Myocyte (in vitro differentiated cells): ENCODE results near the gene ADCY6. TPM values are rescaled to one million over a fixed set of nuclear protein-coding genes. Genes with fewer than 3 reads are reported as not detected.
A peak's percentile ranks its signal among the peaks of the same experiment; 100 is the strongest.

Experiments used
- DNase-seq: peaks from one replicate; pipeline ENCODE4 v3.0.0-alpha.2; 2012; ENCODE audit warnings: low read depth
- polyA plus RNA-seq: library from polyadenylated mRNA; unstranded; fragments of >200 nt; gene quantifications from one replicate; pipeline ENCODE4 v1.2.1, GENCODE V29; 2012; ENCODE audit warnings: missing spikeins
- total RNA-seq: library from RNA; depleted of rRNA; stranded (reverse); fragments of >200 nt; gene quantifications from 2 replicates; pipeline ENCODE4 v1.2.3, GENCODE V29; 2014

ADCY6 gene
- 32.9 and 44.2 TPM in 2 replicates for total RNA-seq
- 45.8 TPM for polyA plus RNA-seq

DNA sequence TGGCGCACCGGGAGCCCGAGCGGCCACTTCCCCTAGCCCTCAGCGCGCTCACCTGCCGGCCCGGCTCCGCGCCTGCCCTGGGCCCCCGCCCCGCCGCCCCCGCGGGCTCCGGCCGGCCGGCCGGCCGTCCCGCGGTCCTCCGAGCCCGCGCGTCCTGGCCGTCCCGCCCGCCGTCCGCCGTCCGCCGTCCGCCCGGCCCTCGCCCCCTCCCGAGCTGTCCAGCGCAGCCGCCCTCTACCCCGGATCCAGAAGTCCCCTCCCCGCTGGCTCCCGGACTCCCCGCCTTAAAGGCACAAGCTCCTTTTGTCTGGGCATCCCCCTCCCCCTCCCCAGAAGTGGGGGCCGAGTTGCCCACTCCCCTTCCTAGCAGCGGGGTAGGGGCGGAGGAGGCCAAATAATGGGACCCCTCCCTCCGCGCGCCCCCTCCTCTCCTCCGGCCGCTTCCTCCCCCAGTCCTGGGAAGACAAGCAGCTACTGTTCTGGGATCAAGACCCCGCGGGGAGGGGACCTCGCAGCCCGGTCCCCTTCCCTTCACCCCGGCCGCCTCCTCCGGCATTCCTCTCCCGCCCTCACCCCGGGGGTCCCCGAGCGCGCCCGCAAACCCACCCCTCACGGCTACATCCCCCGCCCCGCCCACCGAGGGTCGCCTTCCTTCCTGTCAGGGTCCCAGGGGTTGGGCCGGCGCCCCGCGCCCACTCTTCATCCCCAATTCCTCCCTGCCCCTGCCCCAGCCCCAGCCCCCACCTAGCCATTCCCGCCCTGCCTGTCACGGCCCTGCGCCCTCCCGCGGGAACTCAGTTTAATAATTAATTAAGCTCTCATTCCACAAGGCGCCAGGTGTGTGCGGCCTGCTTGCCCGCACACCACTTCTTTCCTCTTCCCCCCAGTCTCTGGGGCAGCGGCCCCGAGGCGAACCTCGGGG is at the start of gene ADCY6:
Gene ADCY6 (minus strand): TSS at position 236 of the 922 bp plus-strand sequence. CDS start 5,655 bp downstream, outside the sequence.
- peak; percentile 82 for DNase-seq

DNA sequence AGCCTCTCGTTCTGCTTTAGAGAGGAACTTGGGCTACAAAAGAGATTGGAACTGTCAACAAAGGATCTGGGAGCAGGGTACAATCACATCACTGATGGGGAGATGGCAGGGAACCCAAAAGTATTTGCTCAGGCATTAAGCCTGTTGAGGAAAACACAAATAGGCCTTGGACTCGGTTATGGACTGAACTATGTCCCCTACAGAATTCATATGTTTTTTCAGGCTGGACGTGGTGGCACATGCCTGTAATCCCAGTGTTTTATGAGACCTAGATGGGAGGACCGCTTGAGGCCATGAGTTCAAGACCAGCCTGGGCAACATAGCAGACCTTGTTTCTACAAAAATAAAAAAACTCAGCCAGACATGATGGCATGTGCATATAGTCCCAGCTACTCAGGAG is 49.2 kb upstream of the ADCY6 start:
- DNase-seq: no peak

DNA sequence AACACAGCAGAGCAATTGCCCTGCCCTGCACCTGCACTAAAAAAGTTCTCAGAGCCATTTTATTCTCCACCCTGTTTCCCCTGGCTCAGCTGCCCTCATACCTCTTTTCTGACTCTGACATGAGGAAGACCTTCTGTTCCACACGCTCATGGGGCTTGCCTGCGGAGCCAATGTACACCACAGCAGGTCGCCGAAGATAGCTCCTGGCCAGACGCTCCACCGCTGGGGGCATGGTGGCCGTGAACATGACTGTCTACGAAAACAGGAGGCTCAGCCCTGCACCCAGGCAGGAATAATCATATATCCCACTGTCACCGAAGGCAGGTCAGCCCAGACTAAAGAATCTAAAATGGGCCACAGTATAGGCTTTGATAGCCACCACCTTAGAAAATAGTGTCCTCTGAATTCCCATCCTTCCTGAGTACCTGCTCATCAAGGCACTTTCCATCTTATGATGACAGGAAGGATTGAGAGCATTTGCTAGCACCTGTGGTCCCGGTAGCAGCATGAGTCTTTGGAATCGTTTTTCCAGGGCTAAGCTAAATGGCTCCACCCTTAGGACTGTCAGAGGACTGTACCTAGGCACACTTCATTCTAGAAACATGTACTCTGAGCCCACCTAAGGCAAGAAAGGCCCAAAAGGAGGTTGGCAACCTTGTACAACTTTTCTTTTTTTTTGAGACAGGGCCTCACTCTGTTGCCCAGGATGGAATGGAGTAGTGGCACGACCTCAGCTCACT is 43.6 kb upstream of the ADCY6 start:
- DNase-seq: no peak

DNA sequence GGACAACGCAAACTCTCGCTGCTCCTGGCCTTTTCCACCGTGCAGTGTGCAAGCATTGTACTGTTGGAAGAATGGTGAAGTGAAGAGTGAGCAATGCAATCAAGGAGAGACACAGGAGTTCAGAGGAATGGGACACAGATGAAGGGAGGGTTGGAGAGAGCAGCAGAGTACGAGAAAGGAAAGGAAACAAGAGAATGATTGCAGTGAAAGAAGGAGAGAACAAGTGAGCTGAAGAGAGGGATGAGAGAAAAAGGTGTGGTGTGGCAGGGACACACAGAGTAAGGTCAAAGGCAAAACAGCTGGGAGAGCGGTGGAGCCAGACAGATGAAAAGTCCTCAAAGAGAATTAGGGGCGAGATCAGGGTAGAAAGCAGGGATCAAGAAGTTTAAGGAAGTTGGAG is 42.4 kb upstream of the ADCY6 start:
- no peak for DNase-seq

DNA sequence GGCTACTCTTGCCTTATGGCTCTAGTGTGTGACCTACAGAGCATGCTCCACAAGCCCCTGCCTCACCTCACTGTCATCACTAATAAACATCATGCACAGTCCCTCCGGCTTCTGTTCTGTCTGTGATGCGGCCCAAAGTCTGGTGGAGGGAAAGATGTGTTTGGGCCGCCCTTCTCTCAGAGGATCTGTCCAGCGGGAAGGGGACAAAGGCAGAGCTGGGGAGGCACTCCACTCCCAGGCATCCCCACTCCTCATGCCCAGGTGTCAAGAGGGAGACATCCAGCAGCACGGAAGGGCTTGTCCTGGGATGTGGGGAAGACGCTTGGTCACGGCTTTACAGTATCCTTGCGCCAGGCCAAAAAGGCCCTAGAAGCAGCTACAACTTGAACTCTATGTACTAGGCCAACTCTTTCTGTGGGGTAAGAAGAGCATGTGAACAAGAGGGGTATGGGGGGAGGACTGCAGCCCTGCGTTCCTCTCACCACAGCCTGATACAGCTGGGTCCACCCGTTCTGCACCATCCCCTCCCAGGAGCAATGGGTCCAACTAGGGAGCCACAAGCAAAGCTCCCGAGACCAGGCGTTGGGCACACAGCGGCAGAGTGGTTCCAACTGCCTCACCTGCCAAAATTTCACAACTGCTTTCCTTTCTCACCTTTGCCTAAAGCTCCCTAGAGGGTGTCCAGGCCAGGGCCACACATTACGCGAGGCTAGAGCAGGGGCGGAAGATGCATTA is 40.1 kb upstream of the ADCY6 start:
- DNase-seq: no peak

DNA sequence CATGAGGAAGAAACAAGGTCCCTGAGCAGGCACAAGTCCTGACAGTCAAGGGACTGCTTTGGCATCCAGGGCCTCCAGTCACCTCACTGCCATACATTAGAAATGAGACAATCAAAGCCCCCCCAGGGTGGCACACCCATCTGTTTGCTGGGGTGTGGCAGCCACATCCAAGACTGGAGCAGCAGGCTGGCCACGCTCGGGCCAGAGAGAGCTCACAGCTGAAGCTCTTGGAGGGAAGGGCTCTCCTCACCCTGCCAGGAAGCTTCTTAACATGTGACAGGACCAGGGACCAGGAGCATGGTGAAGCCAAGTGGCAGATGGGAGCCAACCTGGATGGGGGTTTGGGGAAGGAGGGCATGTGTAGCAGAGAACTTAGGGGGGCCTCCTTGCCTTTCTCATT is 39.4 kb upstream of the ADCY6 start:
- DNase-seq: peak; percentile 40

DNA sequence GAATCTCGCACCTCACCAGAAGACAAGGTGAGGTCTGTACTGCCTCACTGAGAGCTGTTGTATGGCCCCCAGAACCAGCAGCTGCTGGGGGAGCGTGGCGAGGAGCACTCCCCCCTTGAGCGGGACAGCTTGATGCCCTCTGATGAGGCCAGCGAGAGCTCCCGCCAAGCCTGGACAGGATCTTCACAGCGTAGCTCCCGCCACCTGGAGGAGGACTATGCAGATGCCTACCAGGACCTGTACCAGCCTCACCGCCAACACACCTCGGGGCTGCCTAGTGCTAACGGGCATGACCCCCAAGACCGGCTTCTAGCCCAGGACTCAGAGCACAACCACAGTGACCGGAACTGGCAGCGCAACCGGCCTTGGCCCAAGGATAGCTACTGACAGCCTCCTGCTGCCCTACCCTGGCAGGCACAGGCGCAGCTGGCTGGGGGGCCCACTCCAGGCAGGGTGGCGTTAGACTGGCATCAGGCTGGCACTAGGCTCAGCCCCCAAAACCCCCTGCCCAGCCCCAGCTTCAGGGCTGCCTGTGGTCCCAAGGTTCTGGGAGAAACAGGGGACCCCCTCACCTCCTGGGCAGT is 38.7 kb upstream of the ADCY6 start:
- no peak for DNase-seq

DNA sequence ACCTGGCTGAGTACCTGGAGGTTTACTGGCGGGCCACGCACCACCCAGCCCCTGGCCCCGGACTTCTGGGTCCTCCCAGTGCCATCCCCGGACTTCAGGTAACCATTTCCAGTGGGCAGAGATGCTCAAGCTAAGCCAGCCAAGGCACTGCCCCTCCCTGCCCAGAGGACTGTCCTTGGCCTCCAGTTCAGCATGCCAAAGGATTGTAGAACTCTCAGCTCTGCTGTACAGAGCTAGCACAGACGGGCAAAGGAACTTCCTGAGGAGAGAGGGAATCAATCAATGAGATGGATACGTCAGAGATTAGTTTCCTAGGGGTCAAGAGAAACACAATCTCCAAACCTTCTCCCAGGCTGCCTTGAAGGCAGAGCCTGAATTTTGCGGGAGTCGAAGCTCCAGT is 38.1 kb upstream of the ADCY6 start:
- no peak for DNase-seq

DNA sequence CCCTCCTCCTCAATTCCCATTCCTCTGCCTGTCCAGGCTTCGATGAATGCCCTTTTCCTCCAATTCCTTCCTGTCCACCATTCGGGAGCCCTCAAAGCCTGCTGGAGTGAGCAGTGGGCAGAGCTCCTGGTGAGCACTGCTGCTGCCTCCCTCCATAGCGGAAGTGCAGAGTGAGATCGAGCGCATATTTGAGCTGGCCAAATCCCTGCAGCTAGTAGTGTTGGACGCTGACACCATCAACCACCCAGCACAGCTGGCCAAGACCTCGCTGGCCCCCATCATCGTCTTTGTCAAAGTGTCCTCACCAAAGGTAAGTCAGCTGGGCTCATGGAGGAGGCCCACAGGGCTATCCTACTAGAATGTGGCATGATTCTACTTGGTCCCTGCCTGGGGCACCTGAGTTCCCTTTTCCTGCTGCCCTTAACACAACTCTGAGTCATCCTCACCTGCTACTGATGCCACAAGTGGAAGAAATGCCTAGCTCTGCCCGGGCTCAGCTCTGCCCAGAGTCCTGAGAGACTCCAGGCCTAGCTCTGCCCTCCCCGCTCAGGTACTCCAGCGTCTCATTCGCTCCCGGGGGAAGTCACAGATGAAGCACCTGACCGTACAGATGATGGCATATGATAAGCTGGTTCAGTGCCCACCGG is 37.4 kb upstream of the ADCY6 start:
- DNase-seq: no peak

DNA sequence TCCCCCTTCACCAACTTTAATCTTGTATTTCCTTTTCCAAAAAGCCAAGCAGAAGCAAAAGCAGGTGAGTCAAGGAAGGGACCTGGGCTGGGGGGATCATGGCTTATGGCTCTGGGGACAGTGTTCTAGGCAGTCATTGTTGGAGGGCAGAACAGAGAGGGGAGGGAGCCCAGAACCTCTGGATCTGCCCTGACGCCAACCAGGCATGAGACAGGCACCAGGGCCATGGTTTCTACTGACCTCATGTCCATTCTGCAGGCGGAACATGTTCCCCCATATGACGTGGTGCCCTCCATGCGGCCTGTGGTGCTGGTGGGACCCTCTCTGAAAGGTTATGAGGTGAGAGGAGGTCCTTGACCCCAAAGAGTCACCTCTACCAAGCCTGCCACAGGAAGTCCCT is 36.0 kb upstream of the ADCY6 start:
- DNase-seq: no peak

DNA sequence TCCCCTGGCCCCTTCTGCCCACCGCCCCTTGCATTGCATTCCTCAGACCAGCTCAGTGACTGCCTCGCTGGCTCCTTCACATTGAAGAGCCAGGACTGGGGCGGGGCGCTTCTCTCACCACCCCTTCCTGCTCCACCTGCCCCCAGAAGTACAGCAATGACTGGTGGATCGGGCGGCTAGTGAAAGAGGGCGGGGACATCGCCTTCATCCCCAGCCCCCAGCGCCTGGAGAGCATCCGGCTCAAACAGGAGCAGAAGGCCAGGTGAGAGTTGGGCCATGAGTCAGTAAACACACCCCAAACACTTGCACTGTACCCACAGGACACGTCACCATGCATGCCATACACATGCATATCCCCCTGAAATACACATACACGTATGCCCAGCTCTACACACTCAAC is 35.2 kb upstream of the ADCY6 start:
- DNase-seq: no peak

DNA sequence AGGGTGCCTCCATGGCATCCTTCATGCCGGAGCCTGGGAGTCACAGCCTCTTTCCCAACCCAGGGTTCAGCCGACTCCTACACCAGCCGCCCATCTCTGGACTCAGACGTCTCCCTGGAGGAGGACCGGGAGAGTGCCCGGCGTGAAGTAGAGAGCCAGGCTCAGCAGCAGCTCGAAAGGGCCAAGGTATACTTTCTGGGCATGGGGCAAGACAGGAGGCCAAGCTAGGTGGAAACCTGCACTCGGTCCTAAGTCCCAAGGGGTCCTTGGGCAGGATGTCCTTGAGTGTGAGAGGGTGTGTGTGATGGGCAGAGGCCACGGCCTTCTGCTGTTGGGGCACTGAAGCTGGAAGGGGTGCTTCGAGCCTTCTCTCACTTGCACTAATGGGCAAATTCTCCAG is 34.4 kb upstream of the ADCY6 start:
- DNase-seq: no peak

DNA sequence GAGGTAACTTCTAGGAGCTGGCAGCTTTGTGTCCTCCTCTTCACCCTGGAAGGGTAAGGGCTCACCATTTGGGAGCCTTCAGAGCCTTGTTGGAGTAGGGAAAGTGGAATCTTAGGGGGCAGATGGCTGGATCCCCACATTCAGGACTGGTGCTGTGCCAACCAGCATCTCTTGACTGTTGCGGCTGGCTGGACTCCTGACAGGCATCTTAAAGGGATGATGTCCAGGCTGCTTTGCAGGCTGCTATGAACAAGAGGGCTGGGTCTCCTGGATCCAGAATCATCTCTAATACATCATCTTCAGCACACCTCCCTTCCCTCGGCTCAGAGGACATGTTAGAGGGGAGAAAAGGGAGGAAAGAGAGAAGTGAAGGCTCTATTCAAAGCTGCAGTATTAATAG is 33.8 kb upstream of the ADCY6 start:
- DNase-seq: no peak

DNA sequence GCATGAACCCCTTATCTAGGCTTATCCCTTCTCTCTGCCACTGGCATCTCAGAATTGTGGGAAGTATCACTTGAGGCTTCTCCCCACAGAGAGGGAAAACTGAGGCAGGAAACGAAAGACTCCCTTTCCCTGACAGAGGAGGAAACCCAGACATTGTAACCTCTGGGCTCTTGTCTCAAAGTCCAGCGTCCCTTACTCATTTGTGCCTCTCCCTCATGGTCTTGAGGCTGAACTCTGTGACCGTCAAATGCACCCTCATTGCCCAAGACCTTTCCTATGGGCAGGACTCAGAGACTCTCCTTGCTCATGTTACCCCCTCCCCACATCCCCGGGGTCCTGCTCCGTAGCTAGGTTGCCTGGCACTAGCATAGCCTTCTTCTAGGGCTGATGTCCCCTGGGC is 33.2 kb upstream of the ADCY6 start:
- no peak for DNase-seq

DNA sequence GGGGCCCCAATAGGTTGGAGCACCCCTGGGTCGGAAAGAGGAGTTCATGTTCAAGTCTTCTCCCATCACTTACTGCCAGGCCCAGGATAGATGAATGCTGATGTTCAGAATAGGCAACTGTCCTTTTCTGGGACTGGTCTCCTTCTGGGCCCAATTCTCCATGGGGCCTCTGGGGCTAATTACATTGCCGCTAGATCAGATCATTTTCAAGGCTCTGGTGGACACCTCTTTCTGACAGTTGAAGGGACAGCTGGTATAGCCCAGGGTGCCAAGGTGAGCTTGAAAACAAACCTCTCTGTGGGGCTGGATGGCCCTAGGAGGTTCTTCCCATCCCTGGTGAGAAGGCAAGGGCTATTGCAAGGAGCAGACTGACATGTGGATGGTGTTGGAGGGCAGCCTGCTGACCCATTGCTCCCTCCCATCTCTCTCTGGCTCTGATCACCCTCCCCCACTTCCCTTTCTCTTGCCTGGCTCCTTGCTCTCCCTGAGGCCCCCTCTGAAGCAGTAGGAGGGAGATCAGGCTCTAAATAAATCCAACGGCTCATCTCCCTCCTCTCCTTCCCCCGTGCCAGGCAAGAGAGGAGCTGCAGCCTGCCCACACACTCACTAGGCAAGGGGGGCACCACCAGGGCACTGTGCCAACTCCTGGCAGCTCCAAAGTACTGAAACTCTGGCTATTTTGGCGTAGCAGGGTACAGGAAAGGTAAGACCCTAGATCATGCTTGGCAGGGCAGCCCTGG is 31.3 kb upstream of the ADCY6 start:
- no peak for DNase-seq

DNA sequence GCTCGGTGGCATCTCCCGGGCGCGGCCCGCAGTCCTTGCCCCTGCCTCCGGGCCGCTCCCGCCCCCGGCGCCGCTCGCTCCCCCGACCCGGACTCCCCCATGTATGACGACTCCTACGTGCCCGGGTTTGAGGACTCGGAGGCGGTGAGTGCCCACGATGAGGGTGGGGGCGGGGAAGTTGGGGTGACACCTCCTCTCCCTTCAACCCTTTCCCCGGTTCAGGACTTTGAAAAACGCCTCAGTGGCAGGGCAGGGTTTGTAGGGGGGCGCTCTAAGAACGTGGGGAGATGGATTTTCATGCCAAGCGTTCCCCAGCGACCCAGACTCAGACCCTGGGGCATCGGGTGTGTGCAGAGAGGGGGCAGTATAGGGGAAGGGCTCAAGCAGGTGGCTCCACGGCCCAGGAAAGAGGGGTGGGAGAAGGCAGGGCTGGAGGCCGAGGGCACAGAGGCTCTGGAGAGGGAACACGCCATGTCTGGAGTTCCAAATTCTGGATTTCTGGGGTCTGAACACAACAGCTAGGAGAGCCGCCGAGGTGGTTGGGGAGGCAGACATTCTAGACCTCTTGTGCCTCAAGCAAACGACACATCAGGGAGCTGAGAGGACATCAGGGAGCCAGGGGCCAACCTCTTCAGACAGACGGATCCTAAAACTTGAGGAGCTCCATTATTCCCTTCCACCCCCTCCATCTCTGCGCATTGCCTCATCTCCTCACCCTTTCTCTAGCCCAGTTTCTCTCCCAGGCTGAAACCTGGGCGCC is 30.1 kb upstream of the ADCY6 start:
- DNase-seq: no peak

DNA sequence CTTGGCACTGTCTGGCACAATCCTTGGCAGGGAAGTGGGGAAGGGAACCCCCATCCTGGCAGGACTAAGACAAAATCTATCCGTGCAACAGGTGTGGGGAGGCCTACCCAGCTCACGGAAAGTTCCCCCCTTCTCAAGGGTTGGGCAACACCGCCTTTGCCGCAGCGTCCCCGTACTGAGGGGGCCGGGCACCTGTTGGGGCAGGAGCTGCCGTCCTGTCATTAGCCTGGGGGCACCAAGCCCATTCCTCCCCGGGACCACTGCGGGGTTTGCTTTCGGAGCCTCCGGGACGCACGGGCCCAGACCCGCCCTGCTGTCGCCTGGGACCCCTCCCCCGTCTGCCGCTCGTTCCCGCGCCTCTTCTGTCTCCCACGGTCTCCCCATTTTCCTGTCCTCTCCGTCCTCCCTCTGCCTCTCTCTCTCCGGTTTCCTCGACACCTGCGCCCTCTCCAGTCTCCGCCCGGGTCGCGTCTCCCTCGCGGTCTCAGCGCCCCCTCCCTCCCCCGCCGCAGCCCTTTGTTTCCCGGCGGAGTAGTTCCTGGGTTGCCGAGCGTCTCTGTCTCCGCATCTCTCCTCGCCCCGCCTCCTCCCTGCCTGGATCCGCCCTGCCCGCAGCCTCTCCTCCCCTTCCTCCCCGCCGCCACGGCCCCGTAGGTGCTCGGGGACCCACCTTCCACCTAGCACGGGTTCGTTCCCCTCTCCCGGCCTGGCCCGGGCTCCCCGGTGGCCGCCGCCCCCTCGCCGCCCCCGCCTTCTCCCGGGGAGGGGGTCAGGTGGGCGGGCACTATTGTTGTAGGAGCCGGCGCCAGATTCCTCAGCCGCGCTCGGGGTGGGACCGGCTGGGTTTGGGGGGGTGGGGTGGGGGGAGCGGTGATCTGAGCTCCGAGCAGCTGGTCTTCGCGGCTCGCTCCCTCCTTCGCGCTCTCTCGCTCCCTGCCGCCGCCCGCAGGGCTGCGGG is 29.3 kb upstream of the ADCY6 start, which contains the start of gene CACNB3:
Gene CACNB3 (plus strand): TSS at position 624 of the 958 bp plus-strand sequence. CDS start 434 bp downstream, outside the sequence.
- DNase-seq: peak; percentile 64
